A673 (cell line): Measurements from ENCODE around the gene TBXA2R.

Experiments
- CTCF ChIP-seq: fragments of 300-800, 200-600 bp; sonication (generic); conservative IDR thresholded peaks from 2 replicates; pipeline ENCODE4 v1.5.1; 2017; ENCODE audit warnings: low read depth, mild to moderate bottlenecking, antibody characterized with exemption, low read length, moderate library complexity, mixed read lengths
- EZH2 ChIP-seq: fragments of 200-600 bp; sonication (generic); IDR thresholded peaks from 2 replicates; pipeline ENCODE4 v1.6.1; 2017; ENCODE audit warnings: borderline replicate concordance, low read depth, mild to moderate bottlenecking, mixed read lengths, antibody characterized with exemption, low read length; ENCODE audit not compliant: poor library complexity, severe bottlenecking

DNA sequence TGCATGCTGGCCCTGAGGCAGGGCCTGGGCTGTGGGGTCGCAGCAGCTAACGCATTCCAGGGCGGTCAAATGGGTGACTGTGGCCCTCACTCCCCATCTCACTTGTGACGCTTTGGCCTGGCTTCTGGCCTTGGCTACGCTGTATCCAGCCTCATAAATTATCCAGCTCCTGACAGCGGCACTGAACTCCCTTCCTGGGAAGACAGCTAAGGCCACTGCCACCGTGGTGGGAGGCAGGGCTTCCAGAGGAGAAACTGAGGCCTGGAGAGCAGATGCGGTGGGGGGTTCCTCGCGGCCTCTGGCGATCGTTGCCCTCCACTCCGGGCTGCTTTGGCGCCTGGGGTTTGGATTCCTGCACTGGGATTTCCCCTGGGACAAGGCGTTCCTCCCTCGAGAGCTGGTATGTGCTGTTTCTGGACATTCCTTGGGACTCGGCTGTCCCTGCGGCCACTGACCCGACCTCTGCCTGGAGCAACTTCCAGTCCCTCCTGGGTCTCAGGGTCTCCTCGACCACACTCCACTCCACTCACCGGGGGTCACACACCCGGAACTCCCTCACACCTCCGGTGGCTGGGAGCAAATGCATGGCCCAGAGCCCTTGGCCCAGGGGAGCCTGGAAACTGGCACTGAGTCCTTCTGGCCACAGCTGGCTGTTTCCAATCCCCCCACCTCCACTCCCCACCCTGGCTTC, 3.4 kb downstream of the TBXA2R start:
- TF ChIP-seq CTCF (no peak), EZH2 (no peak)
